A204.1 (cell line): ENCODE data around the gene GNAT2.

ENCODE experiments used
- FAIRE-seq: peaks from 2 replicates; lab custom pipeline; 2012; peaks lifted over from hg19 to GRCh38; lab: Jason Lieb, UNC

The GNAT2 gene

GRCh38 chr1:109605381-109605780 is 14.0 kb downstream of the GNAT2 start:
- no peak for FAIRE-seq

DNA sequence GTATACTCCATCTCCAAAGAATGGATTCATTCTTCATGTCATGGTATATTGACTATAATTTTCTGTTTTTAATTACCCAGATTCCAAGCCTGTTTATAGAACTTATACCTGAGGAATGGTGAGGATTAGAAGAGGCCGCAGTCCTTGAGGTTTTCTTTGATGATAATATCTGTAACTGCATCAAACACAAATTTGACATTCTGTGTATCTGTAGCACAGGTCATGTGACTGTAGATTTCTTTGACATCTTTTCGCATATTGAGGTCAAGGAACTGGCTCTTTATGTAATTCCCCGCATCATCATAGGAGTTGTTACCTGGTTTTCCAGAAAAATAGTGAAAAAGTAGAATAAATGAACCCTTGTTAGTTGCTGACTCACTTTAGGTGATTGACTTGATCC is 16.2 kb downstream of the GNAT2 start:
- no peak for FAIRE-seq

DNA sequence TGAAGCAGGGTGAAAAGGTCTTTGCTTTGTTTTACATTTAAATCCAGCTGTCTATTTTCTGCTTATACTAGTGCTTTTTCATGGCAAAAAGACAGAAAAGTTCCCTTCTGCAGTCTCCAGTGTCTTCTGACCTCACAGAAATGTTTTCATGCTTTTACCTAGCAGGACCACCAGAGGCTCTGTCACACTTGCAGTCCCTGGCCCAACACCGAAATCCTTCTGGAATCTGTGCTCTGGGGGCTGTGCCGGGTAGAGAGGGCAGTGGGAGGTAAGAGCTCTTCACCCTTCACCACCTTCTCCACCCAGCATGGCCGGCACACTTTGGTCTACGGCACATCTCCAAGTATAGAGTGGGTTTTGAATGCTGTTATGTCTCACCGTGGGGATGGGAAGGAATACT is 20.8 kb downstream of the GNAT2 start:
- no peak for FAIRE-seq

DNA sequence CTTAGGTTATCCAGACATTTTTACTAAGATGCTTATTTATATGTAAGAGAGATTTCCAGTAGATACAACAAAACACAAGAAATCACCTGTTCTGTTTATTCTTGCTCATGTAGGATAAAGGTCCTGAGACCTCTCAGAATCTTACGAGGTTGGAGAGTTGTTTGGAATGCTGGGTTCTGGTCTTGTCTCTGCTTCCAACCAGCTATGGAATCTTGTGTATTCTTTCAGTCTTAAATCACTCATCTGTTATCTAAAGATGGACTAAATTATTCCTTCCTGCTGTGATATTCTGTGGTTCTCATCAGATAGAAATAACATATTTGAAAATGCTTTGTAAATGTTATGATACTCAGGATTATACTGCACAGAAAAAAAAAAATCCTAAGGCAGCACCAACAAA is 21.3 kb downstream of the GNAT2 start:
- FAIRE-seq, result no peak

- no peak for FAIRE-seq
These were observed 23.9 kb downstream of the GNAT2 start for GRCh38 chr1:109595531-109595930.

DNA sequence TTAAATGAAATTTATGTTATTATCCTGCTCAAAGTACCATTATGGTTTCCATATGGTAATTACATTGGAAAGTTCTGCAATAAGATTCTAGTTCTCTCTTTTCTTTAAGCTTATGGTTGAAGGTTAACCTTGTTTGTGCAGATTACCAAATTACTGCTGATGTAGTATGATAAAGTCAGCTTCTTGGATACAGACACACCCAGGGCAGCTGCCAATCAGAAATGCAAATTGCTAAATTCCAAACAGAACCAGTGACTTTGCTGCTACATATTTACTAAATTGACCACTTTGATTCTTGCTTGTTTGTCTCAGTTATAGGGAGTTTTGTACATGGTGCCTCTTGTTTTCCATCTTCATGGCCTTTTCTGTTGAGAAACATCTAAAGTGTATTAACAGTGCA is 26.5 kb downstream of the GNAT2 start:
- FAIRE-seq, result no peak

- FAIRE-seq, result no peak
These were observed 29.7 kb downstream of the GNAT2 start for GRCh38 chr1:109589679-109590078.

- no peak for FAIRE-seq
These were observed 30.2 kb downstream of the GNAT2 start for GRCh38 chr1:109589177-109589576.

DNA sequence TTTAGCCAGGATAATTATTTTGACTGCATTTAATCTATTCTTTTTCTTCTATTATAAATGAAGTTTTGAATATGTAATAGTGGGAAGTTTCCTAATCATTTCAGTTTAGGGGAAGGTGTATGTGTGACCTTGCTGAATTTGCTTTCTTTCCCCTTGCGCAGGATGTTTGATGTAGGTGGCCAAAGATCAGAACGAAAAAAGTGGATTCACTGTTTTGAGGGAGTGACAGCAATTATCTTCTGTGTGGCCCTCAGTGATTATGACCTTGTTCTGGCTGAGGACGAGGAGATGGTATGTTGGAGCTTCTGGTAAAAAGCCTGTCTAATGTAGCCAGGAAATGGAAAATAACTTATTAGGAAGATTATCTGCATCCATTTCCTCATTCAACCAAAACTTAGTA is 33.4 kb downstream of the GNAT2 start:
- no peak for FAIRE-seq

- FAIRE-seq, result no peak
These were observed 34.6 kb downstream of the GNAT2 start for GRCh38 chr1:109584766-109585165.

DNA sequence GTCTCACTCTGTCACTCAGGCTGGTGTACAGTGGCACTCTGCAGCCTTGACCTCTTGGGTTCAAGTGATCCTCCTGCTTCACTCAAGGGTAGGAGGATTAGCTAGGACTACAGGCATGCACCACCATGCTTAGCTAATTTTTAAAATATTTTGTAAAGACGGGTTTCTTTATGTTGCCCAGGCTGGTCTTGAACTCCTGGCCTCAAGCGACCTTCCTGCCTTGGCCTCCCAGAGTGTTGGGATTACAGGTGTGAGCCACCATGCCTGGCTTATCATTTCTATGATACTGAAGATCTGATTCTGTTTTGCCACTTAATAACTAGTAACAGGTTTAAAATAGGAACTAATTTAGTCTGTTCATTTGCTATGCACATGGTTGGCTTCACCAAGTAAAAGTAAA is 37.4 kb downstream of the GNAT2 start:
- FAIRE-seq, result no peak

DNA sequence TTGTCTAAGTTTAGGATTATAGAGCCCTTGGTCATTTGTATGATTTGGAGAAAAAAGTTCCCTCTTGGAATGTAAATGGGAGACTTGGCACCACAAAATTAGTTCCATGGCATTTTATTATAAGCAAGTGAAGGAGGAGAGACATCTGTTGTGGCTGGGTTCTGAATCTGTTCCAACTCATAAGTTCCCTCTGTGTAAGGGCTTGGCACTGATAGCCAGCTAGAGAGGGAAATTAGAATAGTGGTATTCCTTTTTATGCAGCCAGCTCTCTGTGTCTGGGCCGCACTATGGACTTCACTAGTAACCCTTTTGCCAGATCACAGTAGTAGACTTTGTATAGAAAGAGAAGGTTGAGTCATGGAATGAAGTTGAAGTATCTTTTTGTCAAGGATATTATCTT is 39.9 kb downstream of the GNAT2 start:
- no peak for FAIRE-seq

DNA sequence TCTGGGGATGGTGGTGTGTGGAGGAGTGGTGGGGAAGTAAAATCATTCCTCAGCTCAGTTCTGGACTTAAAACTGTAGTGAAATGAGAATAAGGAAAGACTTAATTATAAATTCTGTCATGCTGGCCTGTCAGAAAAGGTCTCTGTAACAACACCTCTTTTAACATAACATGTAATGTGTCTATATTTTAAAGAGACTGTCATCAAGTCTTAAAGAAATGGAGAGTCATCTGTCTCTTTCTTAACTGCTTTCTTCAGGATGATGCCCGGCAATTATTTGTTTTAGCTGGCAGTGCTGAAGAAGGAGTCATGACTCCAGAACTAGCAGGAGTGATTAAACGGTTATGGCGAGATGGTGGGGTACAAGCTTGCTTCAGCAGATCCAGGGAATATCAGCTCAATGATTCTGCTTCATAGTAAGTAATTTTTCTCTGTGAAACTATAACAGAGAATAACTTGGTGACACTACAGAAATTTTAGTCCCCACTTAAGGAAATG is 40.4 kb downstream of the GNAT2 start:
- FAIRE-seq, result no peak

DNA sequence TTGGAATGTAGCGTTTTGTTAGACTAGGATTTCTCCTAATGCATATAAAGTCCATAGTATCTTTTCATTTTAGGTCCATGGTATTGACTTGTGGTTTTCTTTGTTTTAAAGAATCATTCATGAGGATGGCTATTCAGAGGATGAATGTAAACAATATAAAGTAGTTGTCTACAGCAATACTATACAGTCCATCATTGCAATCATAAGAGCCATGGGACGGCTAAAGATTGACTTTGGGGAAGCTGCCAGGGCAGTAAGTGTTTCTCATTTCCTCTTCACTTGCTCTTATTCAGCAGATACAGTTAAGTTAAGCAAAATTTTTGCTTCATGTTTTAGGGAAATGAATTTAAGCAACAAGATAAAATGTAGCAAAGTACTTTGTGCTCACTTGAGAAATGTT is 45.6 kb downstream of the GNAT2 start:
- FAIRE-seq, result no peak

- FAIRE-seq, result no peak
These were observed 49.0 kb downstream of the GNAT2 start for GRCh38 chr1:109570414-109570813.

GRCh38 chr1:109569323-109569722 is 50.1 kb downstream of the GNAT2 start:
- no peak for FAIRE-seq

DNA sequence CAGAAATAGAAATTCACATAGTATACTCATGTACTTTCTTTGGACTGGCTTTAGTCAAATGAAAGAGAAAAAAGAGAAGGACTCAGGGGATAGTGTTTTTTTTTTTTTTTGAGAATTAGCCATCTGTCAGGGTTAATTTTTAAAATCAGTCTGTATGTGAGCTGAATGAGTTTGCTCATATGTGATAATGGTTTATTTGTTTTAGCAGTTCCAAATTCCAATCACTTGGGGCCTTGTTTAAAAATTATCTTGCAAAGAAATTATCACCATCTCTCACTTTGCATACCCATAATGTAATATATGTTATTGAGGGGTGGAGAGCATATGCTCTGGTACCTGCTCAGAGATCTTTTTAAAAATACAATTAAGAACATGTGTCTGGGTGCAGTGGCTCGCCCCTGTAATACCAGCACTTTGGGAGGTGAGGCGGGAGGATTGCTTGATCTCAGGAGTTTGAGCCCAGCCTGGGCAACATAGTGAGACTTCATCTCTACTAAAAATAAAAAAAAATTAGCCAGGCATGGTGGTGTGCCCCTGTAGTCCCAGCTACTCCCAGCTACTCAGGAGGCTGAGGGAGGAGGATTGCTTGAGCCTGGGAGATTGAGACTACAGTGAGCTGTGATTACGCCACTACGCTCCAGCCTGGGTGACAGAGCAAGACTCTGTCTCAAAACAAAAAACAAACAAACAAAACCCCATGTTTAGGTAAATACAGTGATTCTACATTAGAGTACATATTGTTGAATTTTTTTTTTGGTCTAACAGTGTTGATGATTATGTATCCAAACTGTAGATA is 51.3 kb downstream of the GNAT2 start:
- no peak for FAIRE-seq

DNA sequence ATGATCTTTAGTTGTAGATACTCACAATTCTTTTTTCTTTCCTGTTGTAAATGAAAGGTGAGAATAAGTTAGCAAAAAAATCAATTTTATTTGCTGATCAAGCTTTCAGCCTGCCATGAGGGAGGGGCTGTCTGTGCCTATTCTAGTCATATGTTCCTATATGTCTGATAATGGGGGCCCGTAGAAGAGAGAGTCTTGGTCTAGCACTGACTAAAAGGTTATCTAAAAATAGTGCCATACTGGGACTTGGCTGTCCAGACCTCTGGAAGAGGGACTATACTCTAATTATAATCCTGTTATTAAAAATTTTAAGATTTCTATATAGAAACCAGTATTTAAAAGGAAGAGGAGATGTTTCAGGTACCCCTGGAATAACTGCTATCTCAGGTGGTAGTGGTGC is 52.4 kb downstream of the GNAT2 start:
- no peak for FAIRE-seq

- FAIRE-seq, result no peak
These were observed 54.2 kb downstream of the GNAT2 start for GRCh38 chr1:109565241-109565640.

- no peak for FAIRE-seq
These were observed 55.1 kb downstream of the GNAT2 start for GRCh38 chr1:109564194-109564878.

DNA sequence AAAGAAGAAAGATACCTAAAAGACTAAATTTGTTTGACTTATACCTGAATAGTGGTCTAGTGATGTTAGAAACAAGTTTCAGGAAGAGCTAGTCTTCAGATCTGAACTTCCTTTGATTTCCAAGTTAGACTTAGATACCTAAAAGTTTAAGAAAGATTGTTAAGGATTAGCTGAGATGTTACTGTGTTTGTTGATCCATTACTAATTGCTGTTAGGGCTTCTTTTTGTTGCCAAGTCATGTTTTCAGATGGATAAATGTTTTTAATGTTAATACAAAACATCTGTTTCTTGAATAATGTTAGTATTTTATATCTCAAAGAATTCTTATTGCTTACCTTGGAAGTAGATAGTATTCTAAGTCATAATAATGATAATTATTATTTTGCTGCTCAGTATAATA is 59.4 kb downstream of the GNAT2 start:
- no peak for FAIRE-seq

DNA sequence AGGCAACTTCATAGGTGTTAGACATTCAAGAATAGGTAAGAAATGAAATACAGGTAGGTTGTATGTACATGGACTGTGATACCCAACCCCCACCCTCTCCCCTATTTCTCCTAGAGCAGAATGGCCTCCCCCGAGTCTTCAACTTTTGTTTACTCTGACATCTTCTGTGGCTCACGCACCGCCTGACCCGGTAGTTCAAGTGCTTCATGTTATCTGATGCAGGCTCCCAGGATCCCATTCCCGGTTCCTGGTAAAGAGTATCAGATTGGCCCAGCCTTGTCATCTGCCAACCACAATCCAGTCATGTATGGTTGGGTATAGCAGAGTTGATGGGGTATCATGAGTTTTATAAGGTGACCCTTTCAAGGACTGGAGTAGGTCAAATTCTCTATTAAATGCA is 61.9 kb downstream of the GNAT2 start:
- no peak for FAIRE-seq

GRCh38 chr1:109556563-109556962 is 62.9 kb downstream of the GNAT2 start:
- no peak for FAIRE-seq
